ENCODE measurements around the gene RAB41. TPM values are rescaled to one million over a fixed set of nuclear protein-coding genes. Genes with fewer than 3 reads are reported as not detected.

RAB41 gene
- total and polyA plus RNA-seq, 2 of the 13 experiments (the other 11 are each of a cell fraction or from before 2014, with no cell fraction given): not detected

DNA sequence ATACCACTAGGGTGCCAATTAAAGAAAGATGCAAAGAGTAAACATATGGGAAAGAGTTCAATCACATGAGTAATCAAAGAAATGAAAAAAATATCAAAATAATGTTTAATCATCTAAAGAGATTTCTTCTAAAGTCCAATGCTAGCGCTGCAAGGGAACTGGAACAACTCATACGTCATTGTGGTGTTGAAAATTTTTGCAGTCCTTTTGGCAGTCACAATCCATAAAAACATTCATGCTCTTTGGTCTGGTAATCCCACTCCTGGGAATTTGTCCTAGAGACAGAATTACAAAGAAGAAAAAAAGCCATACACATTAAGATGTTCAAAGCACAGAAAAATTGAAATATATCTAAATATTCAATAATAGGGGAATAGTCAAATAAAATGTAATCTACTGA is 26.5 kb upstream of the RAB41 start:
- Histone ChIP-seq H3K27me3 (ENCODE audit: control insufficient read depth in 1 of 2, insufficient read depth in 2 of 2, low read length in 2 of 2) (no peaks in the 10 kb centered on the region), H3K36me3 (replicated peaks in 1 of 2; ENCODE audit: control insufficient read depth in 1 of 2, insufficient read depth in 2 of 2, low read length in 2 of 2) (no peaks in the 10 kb centered on the region), H3K27ac (ENCODE audit: extremely low read length, insufficient read depth, low read length) (no peak overlapping the region), H3K9ac (ENCODE audit: insufficient read depth, low read depth, low read length) (no peak overlapping the region), H2AFZ (ENCODE audit: low read length) (no peak overlapping the region), H3K4me1 (ENCODE audit: insufficient read depth, low read length) (peaks cover 21% of the 10 kb centered on the region), H4K20me1 (ENCODE audit: insufficient read depth, low read length) (no peaks in the 10 kb centered on the region), H3K79me2 (ENCODE audit: insufficient read depth, low read length) (no peaks in the 10 kb centered on the region), H3K4me3 (replicated peaks in 1 of 3; ENCODE audit: insufficient read depth in 1 of 3, low read depth in 2 of 3, low read length in 3 of 3) (no peak overlapping the region), H3K4me2 (ENCODE audit: low read depth, low read length) (no peak overlapping the region), H3K9me3 (ENCODE audit: low read length) (no peaks in the 10 kb centered on the region)
- intact Hi-C loops (cut with micrococcal nuclease; ENCODE audit: unreplicated experiment): no loop called here
- in situ Hi-C loops (cut with HindIII; ENCODE audit: extremely low pct_ligation_motif_present, low pct_unique_long_range_greater_than_20kb): no loop called here
- ChIA-PET POLR2A (no interaction called here), CTCF (ENCODE audit: low intra/inter-chr PET ratio, low total read pairs) (no interaction called here)
- ATAC-seq: no peak
- no peak for DNase-seq (ENCODE audit: low spot score)
- WGBS (ENCODE audit: low lambda C conversion rate): 75% methylated on average over 2 of the region's 2 CpGs
- no peak for FAIRE-seq
- BruUV-seq (replicated peaks): no TSS peak
- TF ChIP-seq ZNF616 (CRISPR knock-in tag; IDR thresholded peaks at IDR 0.05; ENCODE audit: low read depth): no peak
- no peak for TF ChIP-seq ZNF839 (CRISPR knock-in tag; IDR thresholded peaks at IDR 0.05; ENCODE audit: borderline replicate concordance)
- TF ChIP-seq FIP1L1 (IDR thresholded peaks at IDR 0.05; ENCODE audit: borderline replicate concordance, insufficient read depth, low read depth, low read length): no peak
- TF ChIP-seq SMAD3 (CRISPR knock-in tag; IDR thresholded peaks at IDR 0.05): no peak
- TF ChIP-seq, protein P1, sequence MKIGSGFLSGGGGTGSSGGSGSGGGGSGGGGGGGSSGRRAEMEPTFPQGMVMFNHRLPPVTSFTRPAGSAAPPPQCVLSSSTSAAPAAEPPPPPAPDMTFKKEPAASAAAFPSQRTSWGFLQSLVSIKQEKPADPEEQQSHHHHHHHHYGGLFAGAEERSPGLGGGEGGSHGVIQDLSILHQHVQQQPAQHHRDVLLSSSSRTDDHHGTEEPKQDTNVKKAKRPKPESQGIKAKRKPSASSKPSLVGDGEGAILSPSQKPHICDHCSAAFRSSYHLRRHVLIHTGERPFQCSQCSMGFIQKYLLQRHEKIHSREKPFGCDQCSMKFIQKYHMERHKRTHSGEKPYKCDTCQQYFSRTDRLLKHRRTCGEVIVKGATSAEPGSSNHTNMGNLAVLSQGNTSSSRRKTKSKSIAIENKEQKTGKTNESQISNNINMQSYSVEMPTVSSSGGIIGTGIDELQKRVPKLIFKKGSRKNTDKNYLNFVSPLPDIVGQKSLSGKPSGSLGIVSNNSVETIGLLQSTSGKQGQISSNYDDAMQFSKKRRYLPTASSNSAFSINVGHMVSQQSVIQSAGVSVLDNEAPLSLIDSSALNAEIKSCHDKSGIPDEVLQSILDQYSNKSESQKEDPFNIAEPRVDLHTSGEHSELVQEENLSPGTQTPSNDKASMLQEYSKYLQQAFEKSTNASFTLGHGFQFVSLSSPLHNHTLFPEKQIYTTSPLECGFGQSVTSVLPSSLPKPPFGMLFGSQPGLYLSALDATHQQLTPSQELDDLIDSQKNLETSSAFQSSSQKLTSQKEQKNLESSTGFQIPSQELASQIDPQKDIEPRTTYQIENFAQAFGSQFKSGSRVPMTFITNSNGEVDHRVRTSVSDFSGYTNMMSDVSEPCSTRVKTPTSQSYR (CRISPR knock-in tag; IDR thresholded peaks at IDR 0.05; ENCODE audit: borderline replicate concordance): no peak
- TF ChIP-seq ZNF343 (CRISPR knock-in tag; IDR thresholded peaks at IDR 0.05): no peak
- no peak for TF ChIP-seq ZNF605 (CRISPR knock-in tag; IDR thresholded peaks at IDR 0.05)
- TF ChIP-seq ZNF674 (CRISPR knock-in tag; IDR thresholded peaks at IDR 0.05; ENCODE audit: low read depth): no peak
- TF ChIP-seq ZNF746 (CRISPR knock-in tag; IDR thresholded peaks at IDR 0.05): no peak
- TF ChIP-seq, protein P2, sequence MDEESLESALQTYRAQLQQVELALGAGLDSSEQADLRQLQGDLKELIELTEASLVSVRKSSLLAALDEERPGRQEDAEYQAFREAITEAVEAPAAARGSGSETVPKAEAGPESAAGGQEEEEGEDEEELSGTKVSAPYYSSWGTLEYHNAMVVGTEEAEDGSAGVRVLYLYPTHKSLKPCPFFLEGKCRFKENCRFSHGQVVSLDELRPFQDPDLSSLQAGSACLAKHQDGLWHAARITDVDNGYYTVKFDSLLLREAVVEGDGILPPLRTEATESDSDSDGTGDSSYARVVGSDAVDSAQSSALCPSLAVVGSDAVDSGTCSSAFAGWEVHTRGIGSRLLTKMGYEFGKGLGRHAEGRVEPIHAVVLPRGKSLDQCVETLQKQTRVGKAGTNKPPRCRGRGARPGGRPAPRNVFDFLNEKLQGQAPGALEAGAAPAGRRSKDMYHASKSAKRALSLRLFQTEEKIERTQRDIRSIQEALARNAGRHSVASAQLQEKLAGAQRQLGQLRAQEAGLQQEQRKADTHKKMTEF (CRISPR knock-in tag; IDR thresholded peaks at IDR 0.05): no peak
